Measurements from ENCODE around the gene AFDN.

The AFDN gene

DNA sequence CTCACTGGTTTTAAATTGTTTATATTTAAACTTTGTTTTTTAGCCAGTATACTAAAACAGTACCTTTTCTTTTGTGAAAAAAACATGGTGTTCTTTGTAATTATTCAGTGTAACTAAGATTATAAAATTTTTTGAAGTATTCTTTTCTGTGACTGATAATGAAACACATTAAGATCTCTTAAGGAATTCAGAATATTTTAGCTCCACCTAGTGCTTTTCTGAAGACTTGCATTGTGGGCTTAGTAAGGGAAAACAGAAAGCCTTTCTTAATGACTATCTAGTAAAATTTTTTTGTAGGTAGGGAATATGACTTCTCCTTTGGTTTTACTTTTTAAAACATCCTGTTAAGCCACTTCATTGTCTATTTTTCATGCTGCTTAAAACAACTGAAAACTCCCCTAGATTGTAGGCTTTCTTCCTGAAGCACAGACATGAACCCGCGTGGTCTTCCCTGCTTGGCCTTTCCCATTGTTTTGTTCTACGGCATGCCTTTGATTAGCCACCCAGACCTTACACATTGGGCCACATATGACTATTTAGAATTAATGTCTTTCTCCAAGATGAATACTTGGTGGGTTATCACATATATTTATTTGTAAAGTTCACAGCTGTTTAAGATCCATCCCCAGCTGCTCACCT is 72.1 kb downstream of the AFDN start:
- Histone ChIP-seq H3K27me3 (ENCODE audit: insufficient read depth, poor library complexity, severe bottlenecking) (no peaks in the 10 kb centered on the region), H3K4me1 (ENCODE audit: insufficient read depth, poor library complexity, severe bottlenecking) (peaks cover under 1% of the 10 kb centered on the region), H3K36me3 (ENCODE audit: low read depth) (peaks cover 61% of the 10 kb centered on the region), H3K9me3 (ENCODE audit: severe bottlenecking) (no peaks in the 10 kb centered on the region), H3K27ac (ENCODE audit: poor library complexity, severe bottlenecking) (no peak overlapping the region), H3K4me3 (ENCODE audit: severe bottlenecking) (no peak overlapping the region)
- no peak for ATAC-seq (ENCODE audit: low read depth)
- TF ChIP-seq, protein P1, sequence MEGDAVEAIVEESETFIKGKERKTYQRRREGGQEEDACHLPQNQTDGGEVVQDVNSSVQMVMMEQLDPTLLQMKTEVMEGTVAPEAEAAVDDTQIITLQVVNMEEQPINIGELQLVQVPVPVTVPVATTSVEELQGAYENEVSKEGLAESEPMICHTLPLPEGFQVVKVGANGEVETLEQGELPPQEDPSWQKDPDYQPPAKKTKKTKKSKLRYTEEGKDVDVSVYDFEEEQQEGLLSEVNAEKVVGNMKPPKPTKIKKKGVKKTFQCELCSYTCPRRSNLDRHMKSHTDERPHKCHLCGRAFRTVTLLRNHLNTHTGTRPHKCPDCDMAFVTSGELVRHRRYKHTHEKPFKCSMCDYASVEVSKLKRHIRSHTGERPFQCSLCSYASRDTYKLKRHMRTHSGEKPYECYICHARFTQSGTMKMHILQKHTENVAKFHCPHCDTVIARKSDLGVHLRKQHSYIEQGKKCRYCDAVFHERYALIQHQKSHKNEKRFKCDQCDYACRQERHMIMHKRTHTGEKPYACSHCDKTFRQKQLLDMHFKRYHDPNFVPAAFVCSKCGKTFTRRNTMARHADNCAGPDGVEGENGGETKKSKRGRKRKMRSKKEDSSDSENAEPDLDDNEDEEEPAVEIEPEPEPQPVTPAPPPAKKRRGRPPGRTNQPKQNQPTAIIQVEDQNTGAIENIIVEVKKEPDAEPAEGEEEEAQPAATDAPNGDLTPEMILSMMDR (IDR thresholded peaks at IDR 0.05; ENCODE audit: poor library complexity, severe bottlenecking) = peak; percentile 80
- no peak for DNase-seq (ENCODE audit: low spot score)

DNA sequence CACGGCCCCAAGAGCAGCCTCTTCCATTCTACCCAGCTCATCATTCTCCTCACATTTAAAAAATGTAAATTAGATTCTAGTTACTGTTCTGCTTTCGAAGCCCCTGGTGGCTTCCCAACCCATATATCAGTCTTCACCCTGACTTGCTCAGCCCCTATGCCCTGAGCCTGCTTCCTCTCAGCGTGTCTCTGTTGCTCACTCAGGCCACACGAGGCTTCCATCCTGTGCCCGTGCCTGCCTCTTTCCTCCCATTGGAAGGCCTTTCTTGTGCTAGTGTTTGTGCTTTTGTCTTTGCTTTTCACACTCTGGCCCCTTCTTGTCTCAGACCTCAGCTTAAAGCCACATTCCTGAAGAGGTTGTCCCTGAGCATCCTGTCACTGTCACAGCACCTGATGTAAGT is 78.1 kb downstream of the AFDN start:
- DNase-seq (ENCODE audit: low spot score) (no peak), ATAC-seq (ENCODE audit: low read depth) (no peak)
- Histone ChIP-seq H3K27me3 (ENCODE audit: insufficient read depth, poor library complexity, severe bottlenecking) (no peaks in the 10 kb centered on the region), H3K27ac (ENCODE audit: poor library complexity, severe bottlenecking) (no peak overlapping the region), H3K4me1 (ENCODE audit: insufficient read depth, poor library complexity, severe bottlenecking) (peaks cover 8% of the 10 kb centered on the region), H3K36me3 (ENCODE audit: low read depth) (peaks cover 61% of the 10 kb centered on the region), H3K4me3 (ENCODE audit: severe bottlenecking) (no peak overlapping the region), H3K9me3 (ENCODE audit: severe bottlenecking) (no peaks in the 10 kb centered on the region)
- TF ChIP-seq, protein P1 (IDR thresholded peaks at IDR 0.05; ENCODE audit: poor library complexity, severe bottlenecking) = no peak

DNA sequence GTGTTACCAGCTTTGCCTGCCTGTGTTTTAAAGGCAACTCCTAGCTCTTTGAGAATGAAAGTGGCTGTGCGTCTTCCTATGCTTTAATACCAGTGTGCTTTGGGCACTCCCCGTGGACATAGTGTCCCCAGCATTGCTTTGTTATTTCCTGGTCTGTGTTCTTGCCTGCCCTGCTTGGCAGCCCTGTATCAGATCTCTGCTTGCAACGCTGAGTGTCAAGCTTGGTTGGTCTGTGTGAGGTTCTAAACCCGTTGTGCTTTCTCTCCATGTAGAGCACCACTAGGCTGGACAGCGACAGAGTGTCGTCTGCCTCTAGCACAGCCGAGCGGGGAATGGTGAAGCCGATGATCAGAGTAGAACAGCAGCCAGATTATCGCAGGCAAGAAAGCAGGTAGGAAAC is 80.2 kb downstream of the AFDN start:
- peaks cover 64% of the 10 kb centered on the region for H3K36me3 ChIP-seq (ENCODE audit: low read depth)
- TF ChIP-seq, protein P1 (IDR thresholded peaks at IDR 0.05; ENCODE audit: poor library complexity, severe bottlenecking) = no peak
- H3K9me3 ChIP-seq (ENCODE audit: severe bottlenecking) = no peaks in the 10 kb centered on the region
- H3K4me1 ChIP-seq (ENCODE audit: insufficient read depth, poor library complexity, severe bottlenecking) = peaks cover 8% of the 10 kb centered on the region
- H3K4me3 ChIP-seq (ENCODE audit: severe bottlenecking) = no peak overlapping the region
- no peak overlapping the region for H3K27ac ChIP-seq (ENCODE audit: poor library complexity, severe bottlenecking)
- H3K27me3 ChIP-seq (ENCODE audit: insufficient read depth, poor library complexity, severe bottlenecking) = no peaks in the 10 kb centered on the region
- peak; percentile 72 for ATAC-seq (ENCODE audit: low read depth)
- no peak for DNase-seq (ENCODE audit: low spot score)

DNA sequence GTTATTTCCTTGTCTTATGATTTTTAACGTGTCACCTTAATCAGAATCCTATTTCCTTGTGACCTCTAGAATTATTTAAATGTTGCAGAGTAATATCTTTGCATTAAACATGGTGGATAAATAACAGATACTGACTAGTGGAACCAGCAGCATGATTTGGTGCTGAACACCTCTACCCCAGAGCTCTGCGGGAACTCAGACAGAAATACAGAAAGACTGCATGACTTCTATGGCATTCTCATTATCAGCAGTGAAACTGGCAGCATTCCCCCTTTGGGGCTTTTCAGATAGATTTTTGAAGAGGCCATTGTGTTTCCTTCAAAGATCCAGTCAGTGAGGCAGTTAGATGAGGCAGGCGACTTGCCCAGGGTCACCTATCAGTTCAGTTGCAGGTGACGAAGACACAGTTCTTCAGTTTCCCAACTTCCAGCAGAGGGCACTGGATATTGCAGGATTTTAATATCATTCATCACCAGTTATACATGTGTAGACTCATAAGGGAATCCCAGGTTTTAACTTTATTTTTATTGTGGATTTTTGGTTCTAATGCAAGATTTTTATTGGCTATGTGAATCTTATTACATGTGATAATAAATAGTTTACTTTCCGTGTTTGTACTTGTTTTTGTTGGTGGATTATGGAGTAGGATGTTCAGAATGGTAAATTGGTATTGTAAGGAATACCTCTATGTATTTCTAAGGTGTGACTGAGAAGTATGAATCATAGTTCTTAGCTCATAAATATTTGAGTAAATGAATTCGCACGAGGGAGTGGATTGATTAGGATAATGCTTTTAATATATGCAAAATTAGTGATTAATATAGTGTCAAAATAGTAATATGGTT is 81.3 kb downstream of the AFDN start:
- TF ChIP-seq, protein P1 (IDR thresholded peaks at IDR 0.05; ENCODE audit: poor library complexity, severe bottlenecking) = peak; percentile 74
- DNase-seq (ENCODE audit: low spot score) = no peak
- Histone ChIP-seq H3K4me1 (ENCODE audit: insufficient read depth, poor library complexity, severe bottlenecking) (peaks cover 8% of the 10 kb centered on the region), H3K4me3 (ENCODE audit: severe bottlenecking) (no peak overlapping the region), H3K36me3 (ENCODE audit: low read depth) (peaks cover 63% of the 10 kb centered on the region), H3K27me3 (ENCODE audit: insufficient read depth, poor library complexity, severe bottlenecking) (no peaks in the 10 kb centered on the region), H3K9me3 (ENCODE audit: severe bottlenecking) (no peaks in the 10 kb centered on the region), H3K27ac (ENCODE audit: poor library complexity, severe bottlenecking) (no peak overlapping the region)
- ATAC-seq (ENCODE audit: low read depth) = peak; percentile 66

DNA sequence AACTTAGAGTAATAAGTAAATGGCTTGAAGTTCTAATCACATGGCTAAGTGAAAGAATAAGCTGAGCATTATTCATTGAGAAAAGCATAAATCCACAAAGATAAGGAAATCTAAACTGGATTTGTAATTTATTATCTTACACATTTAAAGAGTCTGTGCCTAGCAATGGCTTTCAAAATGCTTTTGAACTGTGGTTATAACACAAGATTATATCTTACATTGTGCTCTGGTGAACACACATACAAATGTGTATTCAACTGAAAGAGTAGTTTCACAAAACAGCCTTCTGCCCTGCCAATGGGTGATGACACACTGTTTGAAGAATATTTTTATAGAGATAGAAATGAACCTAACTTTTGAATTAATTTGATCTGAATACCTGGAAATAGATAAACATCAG is 83.3 kb downstream of the AFDN start:
- TF ChIP-seq, protein P1 (IDR thresholded peaks at IDR 0.05; ENCODE audit: poor library complexity, severe bottlenecking) = no peak
- peaks cover 8% of the 10 kb centered on the region for H3K4me1 ChIP-seq (ENCODE audit: insufficient read depth, poor library complexity, severe bottlenecking)
- ATAC-seq (ENCODE audit: low read depth) = no peak

More for the DNA sequence above, 83.3 kb downstream of the AFDN start:
- Histone ChIP-seq H3K9me3 (ENCODE audit: severe bottlenecking) (no peaks in the 10 kb centered on the region), H3K36me3 (ENCODE audit: low read depth) (peaks cover 72% of the 10 kb centered on the region), H3K4me3 (ENCODE audit: severe bottlenecking) (no peak overlapping the region), H3K27me3 (ENCODE audit: insufficient read depth, poor library complexity, severe bottlenecking) (no peaks in the 10 kb centered on the region), H3K27ac (ENCODE audit: poor library complexity, severe bottlenecking) (no peak overlapping the region)
- DNase-seq (ENCODE audit: low spot score) = no peak
